Measurements from ENCODE around the gene TMEM273.

The TMEM273 gene

GRCh38 chr10:49154641-49155040, 33.5 kb downstream of the TMEM273 start:
- H3K27ac ChIP-seq, result no peak overlapping the region
- no peak for TF ChIP-seq CTCF (conservative IDR thresholded peaks at IDR 0.05)
- TF ChIP-seq ZFX (IDR thresholded peaks at IDR 0.05), result no peak

- H3K27ac ChIP-seq, result no peak overlapping the region
- TF ChIP-seq ZFX (IDR thresholded peaks at IDR 0.05) (no peak), CTCF (conservative IDR thresholded peaks at IDR 0.05) (no peak)
Measured at GRCh38 chr10:49153971-49154370, 34.2 kb downstream of the TMEM273 start.

GRCh38 chr10:49153115-49153514, 35.1 kb downstream of the TMEM273 start:
- H3K27ac ChIP-seq, result no peak overlapping the region
- TF ChIP-seq ZFX (IDR thresholded peaks at IDR 0.05) (no peak), CTCF (conservative IDR thresholded peaks at IDR 0.05) (no peak)

- TF ChIP-seq CTCF (conservative IDR thresholded peaks at IDR 0.05), result no peak
- TF ChIP-seq ZFX (IDR thresholded peaks at IDR 0.05), result no peak
- H3K27ac ChIP-seq, result no peak overlapping the region
Measured at GRCh38 chr10:49152663-49153062, 35.5 kb downstream of the TMEM273 start.

- TF ChIP-seq CTCF (conservative IDR thresholded peaks at IDR 0.05) (no peak), ZFX (IDR thresholded peaks at IDR 0.05) (no peak)
- H3K27ac ChIP-seq, result no peak overlapping the region
Measured at GRCh38 chr10:49152037-49152436, 36.2 kb downstream of the TMEM273 start.

- no peak overlapping the region for H3K27ac ChIP-seq
- TF ChIP-seq CTCF (conservative IDR thresholded peaks at IDR 0.05), result no peak
Measured at GRCh38 chr10:49151481-49151880, 36.7 kb downstream of the TMEM273 start.

GRCh38 chr10:49151025-49151445, 37.2 kb downstream of the TMEM273 start:
- no peak overlapping the region for H3K27ac ChIP-seq
- TF ChIP-seq CTCF (conservative IDR thresholded peaks at IDR 0.05) (no peak), ZFX (IDR thresholded peaks at IDR 0.05) (no peak)

Data from C4-2B (cell line).